Renal cortical epithelial cell (primary cell): ENCODE data around the gene BANF1. TPM values are rescaled to one million over a fixed set of nuclear protein-coding genes. Genes with fewer than 3 reads are reported as not detected.
"Not testable (repeated sequence)": the region's sequence is repeated elsewhere in the genome, so short reads cannot be mapped to it uniquely, and the experiment has no call there.

Experiments
- DNase-seq: peaks from one replicate; pipeline ENCODE4 v3.0.0-alpha.2; 2011; ENCODE audit warnings: low read depth
- total RNA-seq: library from RNA; depleted of rRNA; stranded (reverse); fragments of >200 nt; gene quantifications from 2 replicates; pipeline ENCODE4 v1.2.3, GENCODE V29; 2014

Gene BANF1
- total RNA-seq, 1 donor from 2014 or later, result 14.3 TPM

DNA sequence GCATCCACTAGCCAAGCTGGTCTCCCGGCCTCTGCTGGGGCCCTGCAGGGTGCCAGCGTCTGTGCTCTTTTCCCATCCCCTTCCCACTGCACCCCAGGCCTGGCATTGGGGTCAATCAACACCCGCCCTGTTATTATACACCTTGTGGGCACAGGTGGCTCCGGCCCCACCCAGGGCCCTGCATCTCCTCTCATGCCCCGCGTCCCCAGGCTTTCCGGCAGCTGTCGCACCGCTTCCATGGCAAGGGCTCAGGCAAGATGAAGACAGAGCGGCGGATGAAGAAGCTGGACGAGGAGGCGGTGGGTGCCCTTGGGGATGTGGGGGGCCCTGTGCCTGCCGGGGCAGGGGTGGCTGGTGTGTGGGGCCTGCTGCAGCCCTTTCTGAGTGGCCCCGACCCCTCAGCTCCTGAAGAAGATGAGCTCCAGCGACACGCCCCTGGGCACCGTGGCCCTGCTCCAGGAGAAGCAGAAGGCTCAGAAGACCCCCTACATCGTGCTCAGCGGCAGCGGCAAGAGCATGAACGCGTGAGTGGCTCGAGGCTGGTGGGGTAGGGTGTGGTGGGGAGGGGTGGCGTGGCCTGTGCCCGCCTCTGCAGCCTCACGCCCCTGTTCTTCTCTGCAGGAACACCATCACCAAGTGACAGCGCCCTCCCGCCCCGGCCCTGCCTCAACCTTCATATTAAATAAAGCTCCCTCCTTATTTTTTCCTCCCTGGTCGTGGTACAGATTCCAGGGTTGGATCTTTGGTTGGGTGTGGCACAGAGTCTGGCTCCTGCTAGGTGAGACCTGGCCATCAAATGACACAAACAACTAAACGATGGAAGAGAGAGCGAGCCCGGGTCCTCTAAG, 23.7 kb upstream of the BANF1 start:
- DNase-seq, result no peak

DNA sequence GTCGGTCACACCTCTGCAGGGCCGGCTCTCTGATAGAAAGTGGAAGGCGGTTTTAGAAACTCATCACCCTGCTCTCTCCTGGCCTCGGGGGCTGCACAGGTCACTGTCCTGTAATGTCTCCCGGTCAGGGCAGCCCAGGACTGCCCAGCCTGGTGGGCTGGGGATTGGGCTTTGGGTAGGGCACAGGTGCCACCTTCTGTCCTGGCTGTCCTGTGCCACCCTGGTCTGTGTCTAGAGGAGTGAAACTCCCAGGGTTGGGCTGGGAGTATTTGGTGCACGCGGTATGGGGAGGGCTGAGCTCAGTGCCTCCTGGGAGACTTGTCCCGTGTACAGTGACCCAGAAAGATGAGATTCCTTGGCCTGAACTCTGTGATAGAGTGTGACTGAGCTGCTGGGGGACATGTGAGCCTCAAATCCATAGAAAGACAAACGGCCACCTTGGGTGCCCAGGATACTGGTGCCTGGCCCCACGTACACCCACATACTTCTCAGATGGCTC, 23.0 kb upstream of the BANF1 start:
- no peak for DNase-seq

DNA sequence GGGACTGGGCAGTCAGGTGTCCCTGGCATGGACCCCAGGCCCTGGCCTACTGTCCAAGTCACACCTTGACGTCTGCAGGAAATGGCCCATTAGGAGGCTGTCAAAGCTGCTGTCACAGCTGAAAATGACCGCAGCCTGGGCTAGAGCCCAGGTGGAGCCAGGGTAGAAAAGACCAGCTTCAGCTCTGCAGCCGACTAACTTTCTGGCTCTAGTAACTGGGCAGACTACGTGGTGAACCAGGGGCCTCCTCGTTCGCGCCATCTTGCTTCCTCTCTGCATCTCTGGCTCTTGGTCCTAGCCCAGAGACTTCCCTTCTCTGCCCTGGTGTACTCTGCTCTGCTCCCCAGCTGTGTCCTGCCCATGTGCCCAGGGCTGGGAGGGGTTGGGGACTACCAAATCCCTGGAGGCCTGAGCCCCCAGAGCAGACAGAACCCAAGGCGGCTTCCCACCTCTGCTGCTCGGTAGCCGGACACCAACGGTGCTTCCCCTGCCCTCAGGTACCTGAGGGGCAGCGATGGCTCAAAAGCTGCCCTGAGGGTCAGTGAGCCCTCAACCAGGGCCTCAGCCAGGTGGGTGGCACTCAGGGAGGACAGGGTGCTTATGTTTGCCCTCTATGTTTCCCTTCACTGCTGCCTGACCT, 21.1 kb upstream of the BANF1 start:
- no peak for DNase-seq

DNA sequence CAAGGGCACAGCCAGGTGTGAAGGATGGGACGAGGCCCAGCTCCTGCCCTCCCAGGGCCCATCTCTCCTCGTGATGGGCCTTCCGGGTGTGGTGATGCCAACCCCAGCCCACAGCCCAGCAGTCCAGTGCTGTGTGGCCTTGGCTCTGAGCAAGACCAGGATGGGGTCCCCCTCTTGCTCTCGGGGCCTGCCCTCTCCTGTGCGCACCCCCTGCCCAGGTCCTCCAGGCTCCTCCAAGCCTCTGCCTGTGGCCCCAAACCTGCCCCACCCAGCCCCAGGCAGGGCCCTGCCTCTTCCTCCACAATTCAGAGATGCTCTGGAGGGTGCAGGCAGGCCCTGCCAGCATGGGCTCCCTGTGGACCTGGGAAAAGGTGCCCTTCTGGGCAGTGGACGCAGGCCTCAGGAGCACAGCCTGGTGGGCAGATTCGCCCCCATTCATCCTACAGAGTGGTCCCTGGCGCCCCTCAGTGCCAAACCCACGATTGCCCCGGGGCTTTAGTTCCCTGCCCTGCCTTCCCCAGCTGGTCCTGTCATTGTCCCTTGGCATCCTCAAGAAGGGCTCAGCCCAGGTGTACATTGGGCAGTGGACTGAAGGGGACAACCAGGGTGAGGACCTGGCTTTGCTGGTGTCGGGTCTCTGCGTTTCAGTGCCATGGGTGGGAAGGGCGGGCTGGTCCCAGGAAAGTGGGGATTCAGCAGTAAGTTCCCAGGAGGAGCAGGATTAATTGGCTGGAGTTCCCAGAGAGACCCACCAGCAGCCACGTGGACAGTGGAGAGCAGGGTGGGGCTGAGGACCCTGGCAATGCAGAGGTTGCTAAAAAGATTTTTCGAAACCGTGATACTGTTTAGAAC, 20.1 kb upstream of the BANF1 start:
- DNase-seq, result no peak

DNA sequence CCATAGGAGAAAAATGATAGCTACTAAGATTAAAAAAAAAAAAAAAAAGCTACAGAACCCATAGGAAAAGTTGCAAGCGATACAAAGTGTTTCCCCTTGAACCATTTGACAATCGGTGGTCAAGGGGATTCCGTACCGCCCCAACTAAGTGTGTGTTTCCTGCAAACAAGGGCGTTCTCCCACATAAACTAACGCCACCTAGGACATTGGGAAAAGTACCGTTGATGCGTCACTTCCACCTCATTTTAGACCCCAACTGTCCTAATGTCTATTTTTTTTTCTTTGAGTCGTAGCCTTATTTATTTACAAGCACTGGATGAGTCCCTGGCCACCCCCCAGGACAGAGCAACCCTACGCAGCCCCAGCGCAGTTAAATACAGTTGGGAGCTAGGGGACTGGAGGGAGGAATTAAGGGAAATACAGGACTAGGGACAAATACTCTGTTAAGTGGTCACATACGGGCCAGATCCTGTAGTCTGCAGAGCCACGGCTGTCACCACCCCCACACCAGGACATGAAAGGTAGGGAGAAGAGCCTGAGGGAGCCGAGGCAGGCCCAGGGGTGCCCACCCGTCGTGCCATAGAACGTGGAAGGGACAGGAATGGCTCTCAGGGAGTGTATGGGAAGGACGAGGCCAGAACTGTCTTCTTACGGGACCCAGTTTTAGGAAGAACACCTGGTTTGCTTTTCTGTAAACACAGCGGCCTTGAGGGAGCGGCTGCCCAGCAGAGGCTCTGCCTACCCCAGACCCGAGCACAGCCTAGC, 19.3 kb upstream of the BANF1 start:
- DNase-seq, result no peak

DNA sequence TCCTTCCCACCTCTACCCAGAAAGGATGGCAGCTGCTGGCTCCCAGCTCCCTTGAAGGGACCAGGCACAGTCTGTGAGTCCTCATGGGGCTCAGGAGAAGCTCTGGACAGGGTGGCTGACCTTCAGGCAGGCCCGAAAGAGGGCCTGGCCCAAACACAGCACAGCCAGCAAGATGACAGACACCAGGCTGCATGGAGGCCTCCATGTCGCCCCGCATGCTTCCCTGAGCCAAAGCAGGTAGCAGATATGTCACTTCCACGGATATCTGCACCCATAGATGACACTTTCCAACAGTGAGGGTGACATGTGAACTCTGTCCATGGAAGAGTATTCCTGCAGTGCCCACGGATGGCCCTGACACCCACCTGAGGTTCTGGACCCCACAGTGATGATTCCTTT, 18.7 kb upstream of the BANF1 start:
- DNase-seq, result no peak

DNA sequence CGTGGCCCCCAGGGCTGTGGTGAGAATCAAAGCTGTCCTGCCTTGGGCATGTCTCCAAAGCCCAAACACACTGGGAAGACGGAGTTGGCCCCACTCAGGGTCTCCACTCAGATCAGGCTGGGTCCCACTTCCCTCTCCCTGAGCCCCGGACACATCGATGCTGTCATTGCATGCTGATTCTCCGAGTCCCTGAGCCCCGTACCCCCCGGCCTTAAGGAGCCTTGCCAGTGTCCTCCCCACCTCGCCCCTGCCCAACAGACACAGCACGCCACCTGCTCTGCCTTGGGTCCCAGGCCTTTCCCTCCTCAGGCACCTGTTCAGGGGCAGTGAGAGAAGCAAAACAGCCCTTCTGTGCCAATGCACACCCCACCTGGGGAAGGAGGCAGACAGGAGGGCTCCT, 15.0 kb upstream of the BANF1 start:
- no peak for DNase-seq

DNA sequence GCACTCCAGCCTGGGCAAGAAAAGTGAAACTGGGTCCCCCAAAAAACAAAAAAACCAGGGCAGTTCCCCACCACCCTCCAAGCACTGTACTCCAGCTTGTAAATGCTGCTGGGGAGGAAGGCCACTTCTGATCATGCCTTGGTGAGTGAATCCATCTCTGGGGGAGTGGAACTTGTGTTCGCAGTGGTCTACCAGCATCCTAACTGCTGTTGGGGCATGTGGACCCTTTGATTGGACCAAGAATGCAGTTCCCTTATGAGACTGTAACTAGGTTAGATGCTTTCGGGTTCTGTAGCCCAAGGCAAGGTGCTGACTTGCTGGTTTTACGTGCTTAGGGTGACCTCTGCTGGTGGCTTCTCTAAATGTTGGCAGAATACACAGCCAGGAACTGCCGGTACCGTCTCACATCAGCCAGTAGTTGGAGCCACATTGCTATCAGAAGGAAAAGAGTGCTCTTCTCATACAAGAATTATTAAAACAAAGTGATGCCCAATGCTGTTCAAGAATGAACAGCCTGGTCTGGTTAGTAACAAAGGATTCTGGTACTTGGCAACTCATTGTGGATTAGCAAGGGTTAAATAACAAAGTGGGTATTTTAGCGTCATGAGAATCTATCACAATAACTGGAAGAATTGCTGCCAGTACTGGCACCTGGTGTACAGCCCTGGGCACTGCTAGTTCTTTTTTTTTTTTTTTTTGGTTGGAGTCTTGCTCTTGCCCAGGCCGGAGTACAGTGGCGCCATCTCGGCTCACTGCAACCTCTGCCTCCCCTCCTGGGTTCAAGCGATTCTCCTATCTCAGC, 13.3 kb upstream of the BANF1 start:
- peak; percentile 93 for DNase-seq

DNA sequence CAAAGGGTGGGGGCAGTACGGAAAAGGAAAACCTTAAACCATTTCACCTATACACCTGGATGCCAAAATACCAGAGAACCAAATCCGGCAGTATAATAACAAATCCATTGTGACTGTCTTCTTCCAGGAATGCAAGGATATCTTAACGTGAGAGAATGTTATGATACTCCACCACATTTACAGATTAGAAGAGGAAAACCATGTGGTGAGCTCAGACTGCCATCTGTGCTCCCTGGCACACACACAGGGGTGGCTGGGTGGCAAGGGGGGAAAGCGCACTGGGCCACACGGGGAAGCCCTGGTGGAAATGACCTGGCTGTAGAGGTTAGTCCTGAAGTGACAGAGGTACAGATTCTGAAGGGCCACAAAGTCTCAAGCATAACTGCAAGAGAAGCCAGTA, 10.2 kb upstream of the BANF1 start:
- DNase-seq, result no peak

DNA sequence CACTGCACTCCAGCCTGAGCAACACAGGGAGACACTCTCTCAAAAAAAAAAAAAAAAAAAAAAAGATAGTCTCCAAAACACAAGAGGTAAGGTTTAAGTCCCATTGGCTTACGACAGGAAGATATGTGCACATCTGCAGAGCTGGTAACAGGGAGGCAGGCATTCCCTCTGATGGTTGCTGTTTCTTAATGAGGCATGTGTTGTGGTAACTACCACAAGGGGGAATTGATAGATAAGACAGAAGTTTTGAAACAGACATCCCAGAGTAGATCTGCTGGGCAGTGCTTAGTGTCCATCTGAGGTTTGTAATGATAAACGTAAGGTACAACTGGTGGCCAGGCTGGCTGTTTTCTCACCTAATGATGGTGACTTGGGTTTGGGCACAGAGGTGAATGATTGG, 5.0 kb upstream of the BANF1 start:
- no peak for DNase-seq

DNA sequence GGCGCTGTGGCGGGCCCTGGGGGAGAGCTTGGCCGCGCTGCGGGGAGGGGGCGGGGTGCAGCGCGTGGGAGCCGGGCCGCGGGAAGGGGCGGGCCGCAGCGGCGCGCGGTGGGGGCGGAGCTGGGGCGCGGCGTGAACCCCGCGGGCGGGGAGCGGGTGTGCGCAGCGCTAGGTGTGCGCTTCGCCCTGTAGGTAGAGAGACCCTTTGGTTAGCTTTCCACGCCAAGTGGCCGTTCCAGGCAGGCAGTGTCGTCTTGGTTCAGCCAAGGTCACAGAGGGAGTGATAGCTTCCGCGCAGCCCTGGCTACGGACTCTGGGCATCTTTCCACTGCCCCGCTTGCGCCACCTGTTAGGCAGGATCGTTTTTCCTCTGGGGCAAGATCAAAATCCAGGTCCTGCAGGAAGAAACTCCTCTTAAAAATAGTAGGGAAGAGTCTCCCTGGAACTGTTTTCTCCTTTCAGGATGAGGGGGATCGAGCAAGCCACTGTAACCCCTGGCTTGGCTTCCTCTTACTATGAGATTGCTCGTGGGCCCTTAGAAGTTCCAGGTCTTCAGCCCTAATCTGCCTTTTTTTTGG, 434 bp downstream of the BANF1 start:
- peak; percentile 33 for DNase-seq

DNA sequence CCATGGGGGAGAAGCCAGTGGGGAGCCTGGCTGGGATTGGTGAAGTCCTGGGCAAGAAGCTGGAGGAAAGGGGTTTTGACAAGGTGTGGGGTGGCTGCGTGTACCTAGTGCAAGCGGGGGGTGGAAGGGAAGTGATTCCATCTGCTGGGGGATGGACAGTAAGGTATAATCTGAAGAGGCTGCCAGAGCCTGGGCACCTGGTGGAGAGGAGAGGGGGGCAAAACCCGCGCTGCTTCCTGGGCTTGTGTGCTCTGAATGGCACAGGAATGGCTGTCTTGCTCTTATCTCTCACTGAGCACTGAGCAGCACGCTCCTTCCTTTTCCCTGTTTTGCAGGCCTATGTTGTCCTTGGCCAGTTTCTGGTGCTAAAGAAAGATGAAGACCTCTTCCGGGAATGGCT, 988 bp downstream of the BANF1 start:
- DNase-seq, result no peak

DNA sequence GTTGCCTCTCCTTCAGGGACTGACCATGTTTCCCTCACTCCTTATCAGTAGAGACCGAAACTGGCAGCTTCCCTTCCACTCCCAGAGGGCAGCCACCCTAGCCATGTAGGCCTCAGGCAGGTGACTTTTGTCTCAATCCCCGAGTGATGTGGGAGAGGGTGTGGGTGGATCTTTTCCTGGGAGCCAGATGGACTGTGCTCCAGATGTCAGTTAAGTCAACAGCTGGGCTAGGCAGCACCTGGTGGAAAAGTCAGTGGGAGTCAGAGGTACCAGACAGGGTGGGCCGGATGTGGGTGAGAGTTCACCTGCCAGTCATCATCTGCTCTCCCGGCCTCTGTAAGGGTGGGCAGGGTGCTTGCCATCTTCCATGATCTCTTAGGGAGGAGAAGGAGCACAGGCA, 1.9 kb downstream of the BANF1 start:
- no peak for DNase-seq

DNA sequence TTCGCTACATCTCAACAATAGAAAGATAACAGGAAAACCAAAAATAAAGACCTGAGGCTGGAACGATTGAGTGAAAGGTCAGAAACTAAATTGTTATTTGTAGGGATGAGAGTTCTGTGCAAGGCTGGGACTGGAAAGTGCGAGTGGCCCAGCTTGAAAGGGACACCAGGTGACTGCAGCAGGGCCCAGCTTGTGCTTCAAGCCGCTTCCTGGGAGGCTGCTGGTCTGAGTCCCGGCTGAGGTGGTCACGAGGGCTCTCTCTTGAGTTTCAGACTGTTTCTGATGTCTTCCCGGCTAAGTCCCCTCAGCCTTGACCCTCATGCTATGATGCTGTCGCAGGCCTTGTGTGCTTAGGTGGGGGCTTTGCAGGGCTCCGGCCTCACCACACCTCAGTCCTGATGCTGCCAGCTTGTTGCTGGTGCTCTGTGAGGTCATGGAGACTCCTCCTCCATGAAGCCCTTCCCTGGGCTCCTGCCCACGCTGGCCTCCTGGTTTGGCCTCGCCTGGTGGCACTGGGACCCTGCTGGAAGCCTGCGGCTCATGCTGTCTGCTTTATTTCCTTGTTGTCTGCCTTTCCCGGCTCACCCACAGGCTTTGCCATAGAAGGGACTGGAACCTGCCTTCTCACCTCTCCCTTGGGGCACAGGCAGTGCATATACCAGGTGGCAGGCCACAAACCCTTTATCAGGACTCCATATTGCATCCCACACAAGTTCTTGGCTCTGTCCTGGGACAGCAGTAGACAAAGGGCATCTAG, 4.0 kb downstream of the BANF1 start:
- no peak for DNase-seq

DNA sequence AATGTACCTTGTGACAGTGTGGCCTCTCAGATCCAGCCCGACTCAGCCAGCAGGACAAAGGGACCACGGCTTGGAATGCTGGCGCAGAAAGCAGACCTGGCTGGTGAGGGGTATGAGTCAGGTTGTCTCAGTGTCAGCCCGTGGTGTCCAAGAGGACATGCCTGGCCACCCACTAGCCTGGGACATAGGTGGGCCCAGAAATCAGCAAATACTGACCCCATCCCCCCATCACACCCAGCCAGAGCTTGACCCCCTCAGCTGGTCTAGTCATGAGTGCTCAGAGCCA, 4.5 kb downstream of the BANF1 start:
- no peak for DNase-seq

DNA sequence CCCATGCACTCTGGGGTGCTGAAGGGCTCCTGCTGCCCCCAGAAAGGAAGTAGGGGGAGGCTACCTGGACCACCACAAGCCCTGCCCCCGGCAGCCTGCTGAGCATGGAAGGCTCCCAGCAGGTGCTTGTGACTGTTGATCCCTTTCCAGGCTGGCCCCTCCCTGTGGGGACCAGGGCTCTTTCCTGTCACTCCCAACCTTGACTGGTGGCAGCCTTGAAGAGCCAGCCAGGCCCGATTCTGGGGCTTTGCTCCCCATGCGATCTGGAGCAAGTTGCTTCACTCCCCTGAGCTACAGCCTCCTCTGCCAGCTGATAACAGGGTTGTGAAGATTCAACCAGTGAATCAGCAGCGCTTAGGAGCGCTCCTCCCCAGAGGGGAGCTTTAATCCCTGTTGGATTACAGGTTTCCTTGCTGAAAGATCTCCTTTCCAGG, 4.9 kb downstream of the BANF1 start:
- DNase-seq, result no peak

DNA sequence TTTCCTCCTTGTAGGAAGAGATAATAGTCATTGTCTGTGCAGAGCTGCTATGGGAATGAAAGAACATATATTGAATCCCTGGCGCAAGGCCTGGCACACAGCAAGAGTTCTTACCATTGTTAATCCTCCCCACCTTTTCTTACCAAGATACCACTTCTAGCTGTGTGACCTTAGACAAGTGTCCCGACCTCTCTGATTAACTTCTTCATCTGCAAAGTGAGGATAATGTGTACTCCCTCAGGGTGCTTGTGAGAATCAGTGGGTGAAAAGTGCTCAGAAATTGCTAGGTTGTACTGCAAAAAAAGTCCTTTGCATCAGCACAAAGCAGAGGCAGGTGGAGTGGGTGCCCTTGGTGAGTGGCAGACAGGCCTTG, 5.8 kb downstream of the BANF1 start:
- no peak for DNase-seq

DNA sequence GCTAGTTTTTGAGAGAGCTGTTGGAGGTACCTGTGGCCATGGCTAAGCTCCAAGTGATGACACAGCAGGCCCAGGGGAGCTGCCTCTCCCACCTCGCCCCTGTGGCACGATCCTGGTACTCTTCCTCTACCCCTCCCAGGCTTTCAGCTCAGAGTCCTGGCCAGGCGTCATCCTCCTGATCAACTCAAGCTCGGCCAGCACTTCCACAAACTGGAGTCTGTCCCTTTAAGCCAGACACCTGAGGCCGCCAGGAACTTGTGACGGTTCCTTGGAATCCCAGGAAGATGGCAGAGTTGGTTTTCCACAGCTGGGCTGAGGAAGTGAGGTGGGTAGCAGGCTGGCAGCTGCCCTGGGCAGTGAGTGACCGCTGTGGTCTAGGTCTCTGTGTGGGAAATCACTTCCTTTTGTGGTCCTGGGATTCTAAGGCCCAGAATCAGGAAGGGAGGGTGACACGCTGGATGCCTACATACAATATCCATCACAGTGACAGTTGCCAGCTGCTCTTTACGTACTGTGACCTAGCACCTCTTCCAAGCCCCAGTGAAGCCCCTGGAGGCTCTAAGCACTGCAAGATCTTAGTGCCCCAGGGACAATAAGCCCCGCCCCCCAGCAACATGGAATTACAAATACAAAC, 6.3 kb downstream of the BANF1 start:
- peak; percentile 10 for DNase-seq

DNA sequence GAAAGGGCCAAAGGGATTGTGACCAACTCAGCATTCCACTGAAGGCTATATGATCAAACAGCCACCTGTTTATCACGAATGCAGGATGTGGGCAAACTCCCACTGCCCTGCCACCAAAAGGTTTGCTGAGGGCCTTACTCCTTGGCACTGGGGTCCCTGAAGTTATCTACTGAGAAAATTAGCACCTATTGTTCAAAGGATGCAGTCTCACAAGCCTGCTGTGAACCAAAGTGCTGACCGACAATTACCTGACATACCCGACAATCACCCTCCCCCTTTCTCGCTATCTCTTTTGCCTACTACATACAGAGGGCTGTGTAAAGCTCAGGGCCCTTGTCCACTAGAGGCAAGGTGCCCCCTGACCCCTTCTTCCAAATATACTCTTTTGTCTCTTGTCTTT, 7.7 kb downstream of the BANF1 start:
- not testable (repeated sequence) for DNase-seq
